HUES64 (cell line): ENCODE results near the gene TMED10.

Source experiments
- H3K27ac ChIP-seq: 2 replicates; pipeline ENCODE4 v1.7.0; 2013; ENCODE audit warnings: low read depth, low read length, inconsistent platforms
- H3K27me3 ChIP-seq: 2 replicates; pipeline ENCODE4 v1.6.1; 2013; ENCODE audit warnings: mild to moderate bottlenecking, low read length; ENCODE audit not compliant: insufficient read depth
- H3K36me3 ChIP-seq: 2 replicates; pipeline ENCODE4 v1.6.1; 2013; ENCODE audit warnings: mild to moderate bottlenecking, low read length; ENCODE audit not compliant: insufficient read depth
- H3K4me1 ChIP-seq: 2 replicates; pipeline ENCODE4 v1.6.1; 2013; ENCODE audit warnings: mild to moderate bottlenecking, low read length, moderate library complexity; ENCODE audit not compliant: insufficient read depth
- H3K4me3 ChIP-seq: 2 replicates; pipeline ENCODE4 v1.5.1; 2013; ENCODE audit warnings: mild to moderate bottlenecking, low read length, moderate library complexity
- H3K9ac ChIP-seq: 2 replicates; pipeline ENCODE4 v1.6.1; 2013; ENCODE audit warnings: mild to moderate bottlenecking, low read depth, low read length
- H3K9me3 ChIP-seq: 2 replicates; pipeline ENCODE4 v1.6.1; 2013; ENCODE audit warnings: low read depth, low read length; ENCODE audit not compliant: insufficient read depth
- WGBS: fragments of 150-250, 120-280 bp; methylation state at CpG from one replicate; pipeline ENCODE4 v1.1.7; 2013; ENCODE audit warnings: missing lambda C conversion rate; 5-methylcytosine and 5-hydroxymethylcytosine counted together

The TMED10 gene

GRCh38 chr14:75081660-75082229, 94.7 kb downstream of the TMED10 start:
- no peaks in the 10 kb centered on the region for H3K27me3 ChIP-seq
- peaks cover 54% of the 10 kb centered on the region for H3K36me3 ChIP-seq
- no peak overlapping the region for H3K9ac ChIP-seq
- H3K9me3 ChIP-seq: no peaks in the 10 kb centered on the region
- H3K27ac ChIP-seq: no peak overlapping the region
- no peaks in the 10 kb centered on the region for H3K4me1 ChIP-seq
- 100% methylated on average over 2 of the region's 2 CpGs for WGBS
- no peak overlapping the region for H3K4me3 ChIP-seq
